Suprapubic skin (tissue), 2 donors: Measurements from ENCODE around the gene SLAMF1.

Experiments used
- EP300 ChIP-seq: sonication (generic); formaldehyde crosslinking; IDR thresholded peaks from one replicate; pipeline ENCODE4 v1.6.1; 2017; ENCODE audit warnings: antibody characterized with exemption
- POLR2A ChIP-seq, 2 donors: fragments of 450-650 bp; IDR thresholded peaks; one replicate each; pipeline ENCODE4 v1.6.1; 2017; ENCODE audit warnings: antibody characterized with exemption in 2 of 2, mild to moderate bottlenecking in 2 of 2, moderate library complexity in 2 of 2

DNA sequence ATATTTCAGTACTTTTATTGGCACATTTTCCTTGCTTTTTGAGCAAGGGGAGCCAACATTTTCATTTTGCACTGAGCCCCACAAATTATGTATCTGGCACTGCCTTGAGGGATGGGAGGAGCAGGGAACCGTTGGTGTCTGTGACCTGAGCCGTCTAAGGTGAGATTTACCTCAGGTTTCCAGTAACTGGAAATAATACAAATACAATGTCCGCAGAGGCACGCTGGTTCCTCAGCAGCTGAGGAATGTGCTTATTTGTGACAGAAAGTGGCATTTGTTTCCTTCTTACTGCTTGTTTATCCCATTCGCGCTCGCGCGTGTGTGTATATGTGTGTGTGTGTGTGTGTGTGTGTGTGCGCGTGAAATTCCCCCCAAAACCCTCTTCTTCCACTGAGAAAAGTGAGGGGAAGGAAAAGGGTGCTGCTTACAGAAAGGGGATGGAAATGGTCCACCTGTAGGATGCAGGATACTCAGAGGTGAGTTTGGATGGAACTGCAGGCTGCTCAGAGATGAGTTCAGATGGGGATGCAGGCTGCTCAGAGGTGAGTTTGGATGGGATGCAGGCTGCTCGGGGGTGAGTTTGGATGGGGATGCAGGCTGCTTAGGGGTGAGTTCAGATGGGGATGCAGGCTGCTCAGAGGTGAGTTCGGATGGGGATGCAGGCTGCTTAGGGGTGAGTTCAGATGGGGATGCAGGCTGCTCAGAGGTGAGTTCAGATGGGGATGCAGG lies 30.2 kb upstream of the SLAMF1 start:
- TF ChIP-seq POLR2A (IDR thresholded peaks at IDR 0.05) (no peak), EP300 (no peak)
